Thymus (tissue), 2 donors: ENCODE data around the gene CENPQ. TPM values are rescaled to one million over a fixed set of nuclear protein-coding genes. Genes with fewer than 3 reads are reported as not detected.

Experiments used
- polyA plus RNA-seq: library from polyadenylated mRNA; stranded (reverse); fragments of 200-250 nt; gene quantifications from one replicate; pipeline ENCODE4 v1.2.3, GENCODE V29; 2013
- total RNA-seq: library from RNA; stranded (reverse); fragments of 120-200 nt; gene quantifications from one replicate; pipeline ENCODE4 v1.2.4, GENCODE V29; 2013
- donor health status: healthy.

Gene CENPQ
- total and polyA plus RNA-seq, 2 donors: 9.8 to 13.6 TPM

Other genes starting within 250 kb of the CENPQ start
- gene MMUT, start 117 bp upstream of the CENPQ start, total RNA-seq: 13.3 TPM
- 14.4 TPM for gene MMUT, start 117 bp upstream of the CENPQ start, polyA plus RNA-seq
- gene GLYATL3, start 36.6 kb downstream of the CENPQ start, total RNA-seq: 0.33 TPM
- 0.05 TPM for gene GLYATL3, start 36.6 kb downstream of the CENPQ start, polyA plus RNA-seq
- gene C6orf141, start 87.3 kb downstream of the CENPQ start, total RNA-seq: 0.38 TPM
- 5.1 TPM for gene C6orf141, start 87.3 kb downstream of the CENPQ start, polyA plus RNA-seq
- 2.8 TPM for gene RHAG, start 173.5 kb downstream of the CENPQ start, total RNA-seq
- gene RHAG, start 173.5 kb downstream of the CENPQ start, polyA plus RNA-seq: 0.39 TPM